A549 (cell line): Measurements from ENCODE around the gene PIK3C3. TPM values are rescaled to one million over a fixed set of nuclear protein-coding genes. Genes with fewer than 3 reads are reported as not detected.

Source experiments
- ATAC-seq, 2 experiments: fragments of 200-7000 bp in 1 of 2; fragments of >200 bp in 1 of 2; cut with Nextera tagmentation in 1 of 2; cut with Tn5 transposase in 1 of 2; 3 replicates each; pipeline versions ENCODE4 v1.8.0 to v1.9.1; 2018 to 2020; ENCODE audit warnings: mild to moderate bottlenecking in 1 of 2, moderate library complexity in 1 of 2
- CTCF ChIA-PET: fragments of 300-600 bp; sonication (Branson Sonifier 250); formaldehyde crosslinking; extraction: SDS; loops from one replicate; lab custom pipeline; 2021; ENCODE audit warnings: antibody characterized with exemption, inconsistent platforms; lab: Yijun Ruan, JAX
- POLR2A ChIA-PET: fragments of 350-600 bp; formaldehyde crosslinking; extraction: SDS; loops from one replicate; lab custom pipeline; 2021; ENCODE audit warnings: antibody characterized with exemption, inconsistent platforms; lab: Yijun Ruan, JAX
- DNase-seq, 2 experiments: peaks; one replicate each; pipeline versions ENCODE4 v3.0.0 to v3.0.0-alpha.2; 2011 to 2016; ENCODE audit warnings: low read depth in 1 of 2, low spot score in 1 of 2
- FAIRE-seq: peaks from 2 replicates; lab custom pipeline; 2011; peaks lifted over from hg19 to GRCh38; lab: Jason Lieb, UNC
- H3K27ac ChIP-seq, 2 experiments: fragments of >200 bp; sonication (Bioruptor Twin); formaldehyde crosslinking; 3 replicates each; pipeline ENCODE4 v1.5.1; 2016 to 2017
- H3K4me1 ChIP-seq: fragments of >200 bp; sonication (Bioruptor Twin); formaldehyde crosslinking; 3 replicates; pipeline ENCODE4 v1.6.1; 2016
- H3K4me2 ChIP-seq: fragments of >200 bp; sonication (Bioruptor Twin); formaldehyde crosslinking; 3 replicates; pipeline ENCODE4 v1.6.1; 2016
- H3K4me3 ChIP-seq: fragments of >200 bp; sonication (Bioruptor Twin); formaldehyde crosslinking; 3 replicates; pipeline ENCODE4 v1.5.1; 2016
- H3K9me3 ChIP-seq: fragments of >200 bp; sonication (Bioruptor Twin); formaldehyde crosslinking; 3 replicates; pipeline ENCODE4 v1.6.1; 2016
- ATOH8 ChIP-seq: fragments of 250-450 bp; sonication (Bioruptor Pico); IDR thresholded peaks from 2 replicates; pipeline ENCODE4 v1.5.0; 2020; ENCODE audit warnings: low read depth, mild to moderate bottlenecking, moderate library complexity
- BHLHE40 ChIP-seq: IDR thresholded peaks from 2 replicates; pipeline ENCODE4 v1.6.1; 2012; ENCODE audit warnings: low read depth, low read length, inconsistent platforms
- CBX8 ChIP-seq: fragments of 200-600 bp; sonication (generic); IDR thresholded peaks from 2 replicates; pipeline ENCODE4 v1.6.1; 2016
- CHD4 ChIP-seq: fragments of 200-600 bp; sonication (generic); IDR thresholded peaks from 2 replicates; pipeline ENCODE4 v1.6.1; 2016; ENCODE audit warnings: antibody characterized with exemption, mild to moderate bottlenecking, borderline replicate concordance
- CTCF ChIP-seq: fragments of >200 bp; sonication (Bioruptor Twin); formaldehyde crosslinking; IDR thresholded peaks from 3 replicates; pipeline ENCODE4 v1.5.1; 2016
- EHF ChIP-seq: fragments of 250-450 bp; sonication (Bioruptor Pico); IDR thresholded peaks from 2 replicates; pipeline ENCODE4 v1.5.0; 2020; ENCODE audit warnings: mild to moderate bottlenecking
- EP300 ChIP-seq, 2 experiments: fragments of >200 bp; sonication (Bioruptor Twin); formaldehyde crosslinking; IDR thresholded peaks; 2 replicates in 1 of 2; 3 replicates in 1 of 2; pipeline ENCODE4 v1.6.1; 2016 to 2017
- FOSB ChIP-seq: fragments of 250-450 bp; sonication (Bioruptor Pico); IDR thresholded peaks from 2 replicates; pipeline ENCODE4 v1.5.0; 2020; ENCODE audit warnings: mild to moderate bottlenecking, moderate library complexity
- FOXS1 ChIP-seq: fragments of 250-450 bp; sonication (Bioruptor Pico); IDR thresholded peaks from 2 replicates; pipeline ENCODE4 v1.5.0; 2020; ENCODE audit warnings: mild to moderate bottlenecking, moderate library complexity
- GATA3 ChIP-seq: IDR thresholded peaks from 2 replicates; pipeline ENCODE4 v1.6.1; 2012; ENCODE audit warnings: borderline replicate concordance
- HDAC2 ChIP-seq: fragments of 200-600 bp; sonication (generic); IDR thresholded peaks from 2 replicates; pipeline ENCODE4 v1.6.1; 2016
- HMGXB4 ChIP-seq: fragments of 250-450 bp; sonication (Bioruptor Pico); IDR thresholded peaks from 2 replicates; pipeline ENCODE4 v1.5.0; 2021; ENCODE audit warnings: mild to moderate bottlenecking, moderate library complexity, borderline replicate concordance
- HOXB13 ChIP-seq: fragments of 250-450 bp; sonication (Bioruptor Pico); IDR thresholded peaks from 2 replicates; pipeline ENCODE4 v1.5.0; 2020; ENCODE audit warnings: low read depth, mild to moderate bottlenecking, moderate library complexity
- JUNB ChIP-seq: fragments of >200 bp; sonication (Bioruptor Twin); formaldehyde crosslinking; IDR thresholded peaks from 2 replicates; pipeline ENCODE4 v1.6.1; 2016
- MAX ChIP-seq: IDR thresholded peaks from 2 replicates; pipeline ENCODE4 v1.6.1; 2012
- POLR2AphosphoS2 ChIP-seq: conservative IDR thresholded peaks from 2 replicates; pipeline ENCODE4 v1.6.1; 2012; ENCODE audit warnings: low read length, improper control_type of control experiment, inconsistent platforms
- RARB ChIP-seq: fragments of 250-450 bp; sonication (Bioruptor Pico); IDR thresholded peaks from 2 replicates; pipeline ENCODE4 v1.8.0; 2021; ENCODE audit warnings: mild to moderate bottlenecking, moderate library complexity
- RCOR1 ChIP-seq: fragments of 150-350 bp; IDR thresholded peaks from 2 replicates; pipeline ENCODE4 v1.6.1; 2014; ENCODE audit warnings: antibody characterized with exemption, low read length, low read depth
- REST ChIP-seq: fragments of 200-600 bp; sonication (generic); IDR thresholded peaks from 2 replicates; pipeline ENCODE4 v1.6.1; 2016; ENCODE audit warnings: antibody characterized with exemption, mild to moderate bottlenecking, moderate library complexity
- ZFP36 ChIP-seq: fragments of 450-650 bp; IDR thresholded peaks from 2 replicates; pipeline ENCODE4 v1.6.1; 2014; ENCODE audit warnings: borderline replicate concordance; ENCODE audit not compliant: partially characterized antibody
- ZNF302 ChIP-seq: fragments of 250-450 bp; sonication (Bioruptor Pico); IDR thresholded peaks from 2 replicates; pipeline ENCODE4 v1.9.0; 2021; ENCODE audit warnings: inconsistent platforms, mild to moderate bottlenecking, moderate library complexity
- ZSCAN20 ChIP-seq: fragments of 250-450 bp; sonication (Bioruptor Pico); IDR thresholded peaks from 2 replicates; pipeline ENCODE4 v1.8.0; 2022; ENCODE audit warnings: mild to moderate bottlenecking, moderate library complexity
- WGBS: methylation state at CpG from one replicate; pipeline ENCODE4 v1.1.6; 2017; ENCODE audit errors: missing lambda C conversion rate; 5-methylcytosine and 5-hydroxymethylcytosine counted together
- polyA plus RNA-seq, 4 experiments: library from polyadenylated mRNA; depleted of rRNA in 3 of 4; stranded (reverse); fragments of >200 nt; fragmentation: RNase III in 1 of 4; extraction: RNeasy Plus Mini Kit Qiagen cat#74134 plus additional on column Dnase treatment in 1 of 4; gene quantifications; 2 replicates in 3 of 4; 3 replicates in 1 of 4; pipeline ENCODE4 v1.2.3, GENCODE V29; 2011 to 2017

The PIK3C3 gene
- polyA plus RNA-seq, 2 of the 4 experiments (the other 2 are of a cell fraction), result 18.6 to 36.0 TPM

- no peaks in the 10 kb centered on the region for H3K4me1 ChIP-seq
- TF ChIP-seq ZSCAN20 (no peak), EHF (CRISPR knock-in tag) (no peak), BHLHE40 (no peak), FOXS1 (CRISPR knock-in tag) (no peak), RCOR1 (no peak), ATOH8 (no peak), RARB (CRISPR knock-in tag) (no peak), REST (no peak), ZFP36 (no peak), CBX8 (no peak), JUNB (no peak), FOSB (no peak), CTCF (no peak), ZNF302 (CRISPR knock-in tag) (no peak), HDAC2 (no peak), MAX (no peak), GATA3 (no peak), POLR2AphosphoS2 (no peak)
- H3K4me2 ChIP-seq, result no peak overlapping the region
- no peak overlapping the region for H3K27ac ChIP-seq
- WGBS, result 72% methylated on average over 2 of the region's 2 CpGs
- CTCF ChIA-PET, result no interaction called here
- ATAC-seq (no peak), DNase-seq (no peak), FAIRE-seq (no peak)
- POLR2A ChIA-PET, result no interaction called here
- H3K9me3 ChIP-seq, result no peaks in the 10 kb centered on the region
- no peak overlapping the region for H3K4me3 ChIP-seq
Observed at GRCh38 chr18:41967680-41968079, 12.6 kb downstream of the PIK3C3 start.

- no peak overlapping the region for H3K27ac ChIP-seq
- POLR2A ChIA-PET, result no interaction called here
- no peaks in the 10 kb centered on the region for H3K4me1 ChIP-seq
- DNase-seq (no peak), FAIRE-seq (no peak), ATAC-seq (no peak)
- H3K9me3 ChIP-seq, result no peaks in the 10 kb centered on the region
- CTCF ChIA-PET, result no interaction called here
- WGBS, result 95% methylated on average over 1 of the region's 1 CpG
- no peak overlapping the region for H3K4me3 ChIP-seq
- TF ChIP-seq EHF (CRISPR knock-in tag) (no peak), EP300 (IDR thresholded peaks at IDR 0.05) (no peak), HOXB13 (CRISPR knock-in tag) (no peak), HMGXB4 (CRISPR knock-in tag) (no peak), CHD4 (no peak), GATA3 (no peak)
- H3K4me2 ChIP-seq, result no peak overlapping the region
Observed at GRCh38 chr18:41969881-41970280, 14.8 kb downstream of the PIK3C3 start.
